CD8-positive, alpha-beta memory T cell (primary cell): ENCODE measurements around the gene METRN. TPM values are rescaled to one million over a fixed set of nuclear protein-coding genes. Genes with fewer than 3 reads are reported as not detected.

Experiments used
- CTCF ChIA-PET: fragments of 350-600 bp; sonication (Branson Sonifier 250); formaldehyde crosslinking; loops from one replicate; lab custom pipeline; 2021; ENCODE audit warnings: antibody characterized with exemption; lab: Charles Lee
- POLR2A ChIA-PET: fragments of 350-600 bp; sonication (Branson Sonifier 250); formaldehyde crosslinking; loops from one replicate; lab custom pipeline; 2021; ENCODE audit warnings: antibody characterized with exemption; lab: Charles Lee
- DNase-seq, 5 donors: peaks; one replicate each; pipeline versions ENCODE4 v3.0.0 to v3.0.0-alpha.2; 2020 to 2022; ENCODE audit warnings: mixed read lengths in 1 of 5
- H3K27ac ChIP-seq: one replicate; pipeline ENCODE4 v1.7.0; 2013; ENCODE audit warnings: low read depth, mild to moderate bottlenecking, low read length, moderate library complexity
- H3K27me3 ChIP-seq: 2 replicates; pipeline ENCODE4 v1.7.0; 2013; ENCODE audit warnings: low read length, mild to moderate bottlenecking; ENCODE audit not compliant: insufficient read depth, poor library complexity, severe bottlenecking
- H3K36me3 ChIP-seq: 2 replicates; pipeline ENCODE4 v1.7.0; 2013; ENCODE audit warnings: mild to moderate bottlenecking, low read length, moderate library complexity; ENCODE audit not compliant: insufficient read depth
- H3K4me1 ChIP-seq: 2 replicates; pipeline ENCODE4 v1.7.0; 2013; ENCODE audit warnings: mild to moderate bottlenecking, low read length, moderate library complexity; ENCODE audit not compliant: insufficient read depth
- H3K4me3 ChIP-seq: 2 replicates; pipeline ENCODE4 v1.7.0; 2013; ENCODE audit warnings: mild to moderate bottlenecking, low read length
- H3K9me3 ChIP-seq: 2 replicates; pipeline ENCODE4 v1.7.0; 2013; ENCODE audit warnings: mild to moderate bottlenecking, low read length
- H3K27ac Mint-ChIP-seq, 8 donors: one replicate each; pipeline ENCODE4 v1.8.0; 2020 to 2021; ENCODE audit warnings: mixed read lengths in 8 of 8, mild to moderate bottlenecking in 6 of 8, inconsistent platforms in 3 of 8, moderate library complexity in 3 of 8
- H3K27me3 Mint-ChIP-seq, 2 donors: one replicate each; pipeline ENCODE4 v1.8.0; 2020 to 2021; ENCODE audit warnings: mixed read lengths in 2 of 2, mild to moderate bottlenecking in 1 of 2, moderate library complexity in 1 of 2
- H3K36me3 Mint-ChIP-seq, 3 donors: one replicate each; pipeline ENCODE4 v1.8.0; 2020 to 2021; ENCODE audit warnings: mixed read lengths in 3 of 3, inconsistent platforms in 1 of 3, mild to moderate bottlenecking in 1 of 3
- H3K4me1 Mint-ChIP-seq, 3 donors: one replicate each; pipeline ENCODE4 v1.8.0; 2020 to 2021; ENCODE audit warnings: mixed read lengths in 3 of 3, inconsistent platforms in 1 of 3, mild to moderate bottlenecking in 1 of 3
- H3K4me3 Mint-ChIP-seq, 7 donors: one replicate each; pipeline ENCODE4 v1.8.0; 2020 to 2021; ENCODE audit warnings: mixed read lengths in 7 of 7, mild to moderate bottlenecking in 6 of 7, moderate library complexity in 4 of 7, inconsistent platforms in 2 of 7
- H3K9me3 Mint-ChIP-seq, 5 donors: one replicate each; pipeline ENCODE4 v1.8.0; 2020 to 2022; ENCODE audit warnings: mixed read lengths in 5 of 5, mild to moderate bottlenecking in 3 of 5, moderate library complexity in 2 of 5, inconsistent platforms in 1 of 5
- polyA plus RNA-seq: library from polyadenylated mRNA; unstranded; fragments of 300-500 nt; fragmentation: Illumina TruSeq; gene quantifications from one replicate; pipeline ENCODE4 v1.2.3, GENCODE V29; 2021
- total RNA-seq, 2 experiments: library from RNA; stranded (reverse); gene quantifications; one replicate each; pipeline ENCODE4 v1.2.3, GENCODE V29; 2021

Gene METRN
- total and polyA plus RNA-seq, 3 experiments from 2014 or later = 34.8 to 50.3 (median 38.2) TPM

DNA sequence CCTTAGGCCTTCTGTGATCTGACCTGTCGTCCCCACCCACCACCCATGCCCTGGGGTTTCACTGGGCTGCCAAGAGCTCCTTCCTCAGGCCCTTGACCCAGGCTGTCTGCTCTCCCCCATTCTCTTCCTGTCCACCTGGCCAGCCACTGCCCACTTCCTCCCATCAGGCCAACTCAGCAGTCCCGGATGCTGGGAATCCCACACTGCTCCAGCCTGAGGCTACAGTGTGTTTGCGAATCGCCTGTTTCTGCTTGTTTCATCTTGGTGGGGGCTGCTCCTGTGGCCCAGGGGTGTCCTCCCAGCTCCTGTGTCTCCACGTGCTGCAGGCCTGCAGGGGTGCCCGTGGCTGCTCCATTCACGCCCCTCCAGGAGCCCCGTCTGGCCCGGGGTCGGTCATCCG lies 839 bp upstream of the METRN start:
- H3K4me1 Mint-ChIP-seq = peaks cover 6 to 18% (median 9%) of the 10 kb centered on the region in 3 donors
- Histone ChIP-seq H3K27me3 (peaks cover 20% of the 10 kb centered on the region), H3K4me3 (no peak overlapping the region), H3K27ac (no peak overlapping the region), H3K9me3 (no peaks in the 10 kb centered on the region), H3K4me1 (peaks cover 7% of the 10 kb centered on the region), H3K36me3 (no peaks in the 10 kb centered on the region)
- no peak for DNase-seq
- H3K27me3 Mint-ChIP-seq = peaks cover 2 to 20% of the 10 kb centered on the region in 2 donors
- POLR2A ChIA-PET = interaction anchor here (0.6 to 5.9 kb wide), 5 partner anchors 12 to 74 kb away, joined by 3 to 53 read pairs (median 5); partner anchors contain the start of genes CCDC78, CHTF18, HAGHL and RPUSD1
- H3K27ac Mint-ChIP-seq = peak overlapping the region in 1 of 8 donors; percentile 54
- CTCF ChIA-PET = interaction anchor here (0.9 to 22.8 kb wide), 4 partner anchors 9 to 71 kb away, joined by 3 to 332 read pairs (median 84); partner anchors contain the start of genes ANTKMT, CCDC78, CHTF18 and CIAO3
- no peaks in the 10 kb centered on the region for H3K9me3 Mint-ChIP-seq
- no peaks in the 10 kb centered on the region for H3K36me3 Mint-ChIP-seq
- peak overlapping the region in 6 of 7 donors; percentile 29 to 83 (median 42) for H3K4me3 Mint-ChIP-seq

DNA sequence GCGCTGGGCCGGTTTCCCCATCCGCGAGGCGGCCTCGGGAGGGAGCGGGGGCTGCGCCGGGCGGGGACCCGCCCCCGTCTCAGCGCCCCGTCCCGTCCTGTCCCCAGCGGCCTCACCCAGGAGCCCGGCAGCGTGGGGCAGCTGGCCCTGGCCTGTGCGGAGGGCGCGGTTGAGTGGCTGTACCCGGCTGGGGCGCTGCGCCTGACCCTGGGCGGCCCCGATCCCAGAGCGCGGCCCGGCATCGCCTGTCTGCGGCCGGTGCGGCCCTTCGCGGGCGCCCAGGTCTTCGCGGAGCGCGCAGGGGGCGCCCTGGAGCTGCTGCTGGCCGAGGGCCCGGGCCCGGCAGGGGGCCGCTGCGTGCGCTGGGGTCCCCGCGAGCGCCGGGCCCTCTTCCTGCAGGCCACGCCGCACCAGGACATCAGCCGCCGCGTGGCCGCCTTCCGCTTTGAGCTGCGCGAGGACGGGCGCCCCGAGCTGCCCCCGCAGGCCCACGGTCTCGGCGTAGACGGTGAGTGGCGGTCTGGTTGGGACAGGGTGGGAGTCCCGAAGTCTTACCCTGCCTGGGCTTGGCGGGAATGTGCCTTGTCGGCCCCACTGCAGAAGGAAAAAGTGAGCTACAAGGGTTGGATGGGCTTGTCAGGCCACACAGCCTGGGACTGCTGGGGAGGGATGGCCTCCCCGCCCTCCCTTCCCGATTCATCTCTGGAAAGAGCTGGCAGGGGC lies 720 bp downstream of the METRN start:
- Mint-ChIP-seq H3K27me3 (peaks cover 0 to 7% of the 10 kb centered on the region in 2 donors), H3K36me3 (no peaks in the 10 kb centered on the region), H3K9me3 (no peaks in the 10 kb centered on the region), H3K27ac (peak overlapping the region in 1 of 8 donors; percentile 30), H3K4me1 (peaks cover 15 to 32% (median 23%) of the 10 kb centered on the region in 3 donors), H3K4me3 (peak overlapping the region; percentile 30 to 88 (median 58))
- H3K4me3 ChIP-seq = no peak overlapping the region
- H3K27me3 ChIP-seq = peaks cover 5% of the 10 kb centered on the region
- CTCF ChIA-PET = interaction anchor here (0.6 to 22.8 kb wide), 5 partner anchors 7 to 314 kb away, joined by 3 to 332 read pairs (median 59); partner anchors contain the start of genes ANTKMT, CCDC78, CHTF18 and CIAO3
- no peak for DNase-seq
- no peaks in the 10 kb centered on the region for H3K9me3 ChIP-seq
- H3K27ac ChIP-seq = no peak overlapping the region
- no peaks in the 10 kb centered on the region for H3K36me3 ChIP-seq
- H3K4me1 ChIP-seq = peaks cover 22% of the 10 kb centered on the region
- POLR2A ChIA-PET = interaction anchor here (0.8 to 5.9 kb wide), 9 partner anchors 11 to 73 kb away, joined by 3 to 53 read pairs (median 5); partner anchors contain the start of genes CCDC78, CHTF18, CIAO3 and HAGHL

DNA sequence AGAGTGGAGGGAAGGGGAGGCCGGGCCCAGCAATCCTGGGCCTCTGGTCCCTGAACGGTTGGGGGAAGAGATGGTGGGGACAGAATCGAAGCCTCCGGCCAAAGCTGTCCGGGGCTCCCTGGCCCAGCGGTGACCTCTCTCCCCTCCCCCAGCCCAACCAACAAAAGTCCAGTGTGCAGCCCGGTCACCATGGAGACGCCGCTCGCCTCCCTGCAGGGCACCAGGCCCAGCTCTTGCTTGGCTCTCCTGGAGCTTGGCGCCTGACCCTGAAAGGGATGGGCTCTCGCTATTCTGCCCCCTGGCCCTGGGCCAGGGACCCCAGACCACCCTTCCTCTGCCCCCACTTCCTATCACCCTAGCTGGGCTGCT lies 1.3 kb downstream of the METRN start:
- peaks cover 0 to 5% of the 10 kb centered on the region in 2 donors for H3K27me3 Mint-ChIP-seq
- H3K36me3 ChIP-seq = no peaks in the 10 kb centered on the region
- peak overlapping the region; percentile 40 to 88 (median 61) for H3K4me3 Mint-ChIP-seq
- no peaks in the 10 kb centered on the region for H3K36me3 Mint-ChIP-seq
- DNase-seq = no peak
- peak overlapping the region in 4 of 8 donors; percentile 30 to 70 (median 57) for H3K27ac Mint-ChIP-seq
- ChIA-PET CTCF (interaction anchor here (0.6 to 22.8 kb wide), 5 partner anchors 7 to 315 kb away, joined by 3 to 332 read pairs (median 59); partner anchors contain the start of genes ANTKMT, CCDC78, CHTF18 and CIAO3), POLR2A (interaction anchor here (0.8 to 5.9 kb wide), 5 partner anchors 10 to 21 kb away, joined by 3 to 53 read pairs (median 4); partner anchors contain the start of genes CCDC78 and HAGHL)
- peaks cover 3% of the 10 kb centered on the region for H3K27me3 ChIP-seq
- H3K4me1 ChIP-seq = peaks cover 22% of the 10 kb centered on the region
- H3K27ac ChIP-seq = no peak overlapping the region
- H3K9me3 Mint-ChIP-seq = no peaks in the 10 kb centered on the region
- H3K4me3 ChIP-seq = no peak overlapping the region
- H3K4me1 Mint-ChIP-seq = peaks cover 15 to 32% (median 23%) of the 10 kb centered on the region in 3 donors
- no peaks in the 10 kb centered on the region for H3K9me3 ChIP-seq

DNA sequence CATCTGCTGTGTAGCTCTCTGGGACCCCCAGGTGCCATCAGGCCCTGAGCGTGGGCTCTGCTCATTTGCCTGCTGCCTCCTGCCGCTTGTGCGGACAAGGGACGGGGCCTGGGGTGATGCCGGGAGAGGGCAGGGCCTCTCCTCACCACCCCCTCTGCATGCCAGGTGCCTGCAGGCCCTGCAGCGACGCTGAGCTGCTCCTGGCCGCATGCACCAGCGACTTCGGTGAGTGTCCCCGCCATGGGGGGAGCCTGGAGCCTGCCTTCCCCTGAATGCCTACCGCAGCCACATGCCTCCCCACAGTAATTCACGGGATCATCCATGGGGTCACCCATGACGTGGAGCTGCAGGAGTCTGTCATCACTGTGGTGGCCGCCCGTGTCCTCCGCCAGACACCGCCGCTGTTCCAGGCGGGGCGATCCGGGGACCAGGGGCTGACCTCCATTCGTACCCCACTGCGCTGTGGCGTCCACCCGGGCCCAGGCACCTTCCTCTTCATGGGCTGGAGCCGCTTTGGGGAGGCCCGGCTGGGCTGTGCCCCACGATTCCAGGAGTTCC lies 1.9 kb downstream of the METRN start:
- Histone ChIP-seq H3K4me1 (peaks cover 27% of the 10 kb centered on the region), H3K36me3 (no peaks in the 10 kb centered on the region), H3K4me3 (no peak overlapping the region), H3K27me3 (no peaks in the 10 kb centered on the region), H3K27ac (no peak overlapping the region), H3K9me3 (no peaks in the 10 kb centered on the region)
- Mint-ChIP-seq H3K27me3 (peaks cover 0 to 3% of the 10 kb centered on the region in 2 donors), H3K4me1 (peaks cover 15 to 32% (median 23%) of the 10 kb centered on the region in 3 donors), H3K27ac (peak overlapping the region in 3 of 8 donors; percentile 26 to 70 (median 30)), H3K4me3 (peak overlapping the region in 5 of 7 donors; percentile 40 to 88 (median 61)), H3K9me3 (no peaks in the 10 kb centered on the region), H3K36me3 (no peaks in the 10 kb centered on the region)
- POLR2A ChIA-PET = interaction anchor here (1.0 to 5.9 kb wide), 2 partner anchors 9 to 13 kb away, joined by 3 to 53 read pairs; partner anchors contain the start of genes CCDC78 and HAGHL
- CTCF ChIA-PET = interaction anchor here (1.0 to 22.8 kb wide), 4 partner anchors 6 to 69 kb away, joined by 3 to 332 read pairs (median 84); partner anchors contain the start of genes ANTKMT, CCDC78, CHTF18 and CIAO3
- no peak for DNase-seq

DNA sequence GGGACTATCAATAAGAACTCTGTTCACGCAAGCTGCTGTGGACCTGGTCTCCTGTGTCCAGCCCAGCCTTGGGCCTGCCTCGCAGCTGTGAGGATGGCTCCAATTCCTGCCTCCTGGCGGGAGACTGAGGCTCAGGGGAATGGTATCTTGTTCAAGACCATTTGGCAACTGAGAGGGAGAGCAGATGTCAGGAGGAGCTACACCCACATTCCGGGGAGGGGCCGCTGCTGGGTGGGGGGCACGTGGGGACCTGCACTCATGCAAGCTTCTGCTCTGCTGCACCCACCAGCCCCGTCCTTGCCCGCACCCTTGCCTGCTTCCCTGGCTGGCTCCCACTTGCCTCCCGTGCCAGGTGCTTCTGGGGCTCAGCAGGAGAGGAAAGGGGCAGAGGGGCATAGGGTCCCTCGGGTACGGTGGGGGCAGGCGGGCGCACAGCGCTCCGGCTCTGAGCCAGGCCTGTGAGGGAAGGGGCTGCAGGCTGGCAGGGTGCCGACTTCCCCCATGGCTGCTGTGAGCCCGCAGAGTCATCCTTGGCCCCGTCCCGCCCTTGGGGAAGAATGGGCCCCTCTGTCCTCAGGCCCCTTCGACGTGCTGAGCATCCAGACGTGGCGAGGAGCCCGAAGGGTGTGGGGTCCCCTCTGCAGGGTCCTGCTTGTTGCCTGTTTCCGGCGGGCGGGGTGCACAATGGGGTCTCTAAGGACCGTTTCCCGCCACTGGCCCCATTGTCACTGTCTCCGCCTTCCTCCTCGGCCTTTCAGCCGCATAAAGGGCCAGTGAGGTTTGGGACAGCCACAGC lies 2.7 kb downstream of the METRN start:
- Mint-ChIP-seq H3K9me3 (no peaks in the 10 kb centered on the region), H3K27ac (no peak overlapping the region), H3K4me3 (peak overlapping the region in 1 of 7 donors; percentile 51), H3K27me3 (peaks cover 0 to 2% of the 10 kb centered on the region in 2 donors), H3K4me1 (peaks cover 17 to 40% (median 22%) of the 10 kb centered on the region in 3 donors), H3K36me3 (no peaks in the 10 kb centered on the region)
- Histone ChIP-seq H3K4me3 (no peak overlapping the region), H3K27ac (no peak overlapping the region), H3K36me3 (no peaks in the 10 kb centered on the region), H3K9me3 (no peaks in the 10 kb centered on the region), H3K4me1 (peaks cover 33% of the 10 kb centered on the region), H3K27me3 (no peaks in the 10 kb centered on the region)
- no peak for DNase-seq
- POLR2A ChIA-PET = interaction anchor here (5.9 kb wide), 1 partner anchor 9 kb away, joined by 53 read pairs; the partner anchor contains the start of genes CCDC78 and HAGHL
- CTCF ChIA-PET = interaction anchor here (1.1 to 22.8 kb wide), 2 partner anchors 19 to 68 kb away, joined by 4 to 332 read pairs; partner anchors contain the start of genes CIAO3 and HAGHL

DNA sequence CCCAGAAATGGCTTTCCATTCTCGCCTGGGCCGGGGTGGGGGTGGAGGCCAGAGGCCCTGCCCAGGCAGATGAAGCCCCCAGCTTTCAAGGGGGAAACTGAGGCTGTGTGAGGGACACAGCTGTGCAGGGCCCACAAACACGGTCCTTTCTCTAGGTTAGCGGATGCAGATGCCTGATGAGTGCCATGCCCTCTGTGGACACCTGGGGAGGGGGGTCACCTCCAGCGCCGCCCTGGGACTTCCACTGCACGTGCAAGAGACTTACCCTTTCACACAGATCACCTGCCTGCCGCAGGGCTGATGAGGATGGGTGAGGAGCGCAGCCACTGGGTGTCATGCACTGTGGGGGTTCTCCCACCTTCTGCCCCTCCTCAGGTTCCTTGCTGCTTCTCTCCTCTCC lies 3.5 kb downstream of the METRN start:
- Histone ChIP-seq H3K27ac (no peak overlapping the region), H3K4me3 (no peak overlapping the region), H3K9me3 (no peaks in the 10 kb centered on the region), H3K4me1 (peaks cover 35% of the 10 kb centered on the region), H3K36me3 (no peaks in the 10 kb centered on the region), H3K27me3 (no peaks in the 10 kb centered on the region)
- POLR2A ChIA-PET = interaction anchor here (5.9 kb wide), 1 partner anchor 8 kb away, joined by 53 read pairs; the partner anchor contains the start of genes CCDC78 and HAGHL
- CTCF ChIA-PET = interaction anchor here (0.9 to 22.8 kb wide), 3 partner anchors 8 to 67 kb away, joined by 4 to 332 read pairs (median 4); partner anchors contain the start of genes CIAO3 and HAGHL
- peak overlapping the region in 2 of 8 donors; percentile 12 to 98 for H3K27ac Mint-ChIP-seq
- peaks cover 18 to 42% (median 19%) of the 10 kb centered on the region in 3 donors for H3K4me1 Mint-ChIP-seq
- peak overlapping the region in 3 of 7 donors; percentile 88 to 97 (median 89) for H3K4me3 Mint-ChIP-seq
- no peak for DNase-seq
- no peaks in the 10 kb centered on the region for H3K36me3 Mint-ChIP-seq
- no peaks in the 10 kb centered on the region for H3K9me3 Mint-ChIP-seq
- H3K27me3 Mint-ChIP-seq = no peaks in the 10 kb centered on the region

DNA sequence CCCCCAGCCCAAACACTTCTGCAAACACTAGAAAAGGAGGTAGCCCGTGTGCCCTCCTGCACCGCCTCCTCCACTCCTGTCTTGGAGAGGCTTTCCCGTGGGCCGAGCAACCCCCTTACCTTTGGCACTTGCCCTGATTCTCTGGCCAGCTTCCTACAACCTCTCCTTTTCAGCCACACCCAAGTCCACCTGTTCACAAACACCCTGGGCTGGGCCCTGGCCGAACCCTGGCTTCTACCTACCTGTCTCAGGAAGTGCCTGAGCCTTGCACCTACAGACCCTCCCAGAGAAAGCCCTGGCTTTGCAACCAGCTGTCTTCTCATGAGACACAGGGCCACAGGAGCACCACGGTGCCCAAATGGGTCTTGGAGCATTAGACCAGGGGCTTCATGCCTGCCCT lies 4.0 kb downstream of the METRN start:
- Histone ChIP-seq H3K9me3 (no peaks in the 10 kb centered on the region), H3K4me1 (peaks cover 35% of the 10 kb centered on the region), H3K27ac (no peak overlapping the region), H3K36me3 (no peaks in the 10 kb centered on the region), H3K27me3 (no peaks in the 10 kb centered on the region), H3K4me3 (no peak overlapping the region)
- peak overlapping the region in 6 of 7 donors; percentile 19 to 97 (median 88) for H3K4me3 Mint-ChIP-seq
- no peaks in the 10 kb centered on the region for H3K27me3 Mint-ChIP-seq
- CTCF ChIA-PET = interaction anchor here (0.9 to 22.8 kb wide), 4 partner anchors 9 to 67 kb away, joined by 4 to 332 read pairs (median 7); partner anchors contain the start of genes CIAO3 and HAGHL
- DNase-seq = no peak
- H3K27ac Mint-ChIP-seq = peak overlapping the region in 6 of 8 donors; percentile 34 to 98 (median 62)
- H3K4me1 Mint-ChIP-seq = peaks cover 18 to 45% (median 19%) of the 10 kb centered on the region in 3 donors
- POLR2A ChIA-PET = interaction anchor here (1.4 to 5.9 kb wide), 2 partner anchors 7 to 9 kb away, joined by 10 to 53 read pairs; partner anchors contain the start of genes CCDC78 and HAGHL
- H3K9me3 Mint-ChIP-seq = no peaks in the 10 kb centered on the region
- no peaks in the 10 kb centered on the region for H3K36me3 Mint-ChIP-seq
